Common myeloid progenitor, CD34-positive (primary cell): ENCODE data around the gene FATE1.

Experiments
- CTCF ChIA-PET: fragments of 350-600 bp; sonication (Branson Sonifier 250); formaldehyde crosslinking; loops from one replicate; lab custom pipeline; 2021; ENCODE audit warnings: antibody characterized with exemption; lab: Charles Lee
- POLR2A ChIA-PET: fragments of 350-600 bp; sonication (Branson Sonifier 250); formaldehyde crosslinking; loops from one replicate; lab custom pipeline; 2021; ENCODE audit warnings: antibody characterized with exemption; lab: Charles Lee
- DNase-seq, 3 donors: peaks; one replicate each; pipeline versions ENCODE4 v3.0.0 to v3.0.0-alpha.2; 2013
- H3K27ac ChIP-seq, 2 experiments: 1 replicate in 1 of 2; 2 replicates in 1 of 2; pipeline ENCODE4 v1.7.0; 2013; ENCODE audit warnings: inconsistent platforms in 2 of 2, low read length in 2 of 2, mild to moderate bottlenecking in 2 of 2, low read depth in 1 of 2, moderate library complexity in 1 of 2; ENCODE audit not compliant: severe bottlenecking in 2 of 2, insufficient read depth in 1 of 2, poor library complexity in 1 of 2
- H3K27me3 ChIP-seq, 5 experiments: replicated peaks in 2 of 5; 1 replicate in 3 of 5; 2 replicates in 2 of 5; pipeline versions ENCODE4 v1.6.1 to v1.7.0; 2013; ENCODE audit warnings: low read length in 4 of 5, mild to moderate bottlenecking in 2 of 5, moderate library complexity in 2 of 5, inconsistent platforms in 1 of 5; ENCODE audit not compliant: insufficient read depth in 5 of 5, control insufficient read depth in 4 of 5
- H3K36me3 ChIP-seq, 4 experiments: 1 replicate in 2 of 4; 2 replicates in 2 of 4; pipeline versions ENCODE4 v1.6.1 to v1.7.0; 2013; ENCODE audit warnings: low read length in 3 of 4, control low read depth in 1 of 4, mild to moderate bottlenecking in 1 of 4; ENCODE audit not compliant: control insufficient read depth in 4 of 4, insufficient read depth in 4 of 4
- H3K4me1 ChIP-seq, 4 experiments: 1 replicate in 3 of 4; 2 replicates in 1 of 4; pipeline versions ENCODE4 v1.6.1 to v1.7.1; 2013; ENCODE audit warnings: low read length in 3 of 4, mild to moderate bottlenecking in 3 of 4, control low read depth in 1 of 4, inconsistent platforms in 1 of 4, moderate library complexity in 1 of 4; ENCODE audit not compliant: control insufficient read depth in 4 of 4, insufficient read depth in 4 of 4; ENCODE audit errors: control extremely low read depth in 1 of 4
- H3K4me3 ChIP-seq, 7 experiments: 1 replicate in 4 of 7; 2 replicates in 3 of 7; pipeline versions ENCODE4 v1.5.1 to v1.7.0; 2013; ENCODE audit warnings: mild to moderate bottlenecking in 7 of 7, low read length in 6 of 7, moderate library complexity in 6 of 7, inconsistent platforms in 2 of 7, low read depth in 2 of 7, control low read depth in 1 of 7; ENCODE audit not compliant: insufficient read depth in 4 of 7, control insufficient read depth in 1 of 7; ENCODE audit errors: extremely low read depth in 1 of 7
- H3K9me3 ChIP-seq, 5 experiments: 1 replicate in 4 of 5; 2 replicates in 1 of 5; pipeline versions ENCODE4 v1.6.1 to v1.7.1; 2013; ENCODE audit warnings: low read length in 4 of 5, mild to moderate bottlenecking in 2 of 5, inconsistent platforms in 1 of 5, low read depth in 1 of 5, moderate library complexity in 1 of 5; ENCODE audit not compliant: control insufficient read depth in 4 of 5, insufficient read depth in 2 of 5; ENCODE audit errors: control extremely low read depth in 1 of 5
- WGBS: methylation state at CpG from one replicate; pipeline ENCODE4 v1.1.5; 2013; ENCODE audit not compliant: insufficient coverage; 5-methylcytosine and 5-hydroxymethylcytosine counted together

The FATE1 gene

GRCh38 chrX:151698485-151698884 is 17.4 kb upstream of the FATE1 start:
- H3K4me1 ChIP-seq, result peaks cover 0 to 6% (median 0%) of the 10 kb centered on the region in 4 experiments
- H3K9me3 ChIP-seq, result peaks cover 0 to 6% (median 0%) of the 10 kb centered on the region in 5 experiments
- DNase-seq, result no peak
- H3K4me3 ChIP-seq, result no peak overlapping the region
- ChIA-PET POLR2A (no interaction called here), CTCF (no interaction called here)
- peaks cover 2 to 41% (median 11%) of the 10 kb centered on the region in 5 experiments for H3K27me3 ChIP-seq
- H3K36me3 ChIP-seq, result no peaks in the 10 kb centered on the region
- 83% methylated on average over 6 of the region's 6 CpGs for WGBS
- H3K27ac ChIP-seq, result no peak overlapping the region

GRCh38 chrX:151699746-151700145 is 16.1 kb upstream of the FATE1 start:
- WGBS, result 94% methylated on average over 8 of the region's 9 CpGs
- ChIA-PET POLR2A (no interaction called here), CTCF (no interaction called here)
- Histone ChIP-seq H3K4me3 (no peak overlapping the region), H3K9me3 (peaks cover 0 to 6% (median 0%) of the 10 kb centered on the region in 5 experiments), H3K4me1 (peaks cover 0 to 6% (median 0%) of the 10 kb centered on the region in 4 experiments), H3K27me3 (peaks cover 2 to 35% (median 10%) of the 10 kb centered on the region in 5 experiments), H3K27ac (no peak overlapping the region), H3K36me3 (no peaks in the 10 kb centered on the region)
- DNase-seq, result no peak

- 93% methylated on average over 9 of the region's 16 CpGs for WGBS
- H3K4me3 ChIP-seq, result no peak overlapping the region
- no peak for DNase-seq
- H3K36me3 ChIP-seq, result no peaks in the 10 kb centered on the region
- peaks cover 0 to 2% (median 0%) of the 10 kb centered on the region in 4 experiments for H3K4me1 ChIP-seq
- H3K9me3 ChIP-seq, result peaks cover 0 to 3% (median 0%) of the 10 kb centered on the region in 5 experiments
- no peak overlapping the region for H3K27ac ChIP-seq
- peaks cover 1 to 30% (median 10%) of the 10 kb centered on the region in 5 experiments for H3K27me3 ChIP-seq
- ChIA-PET POLR2A (no interaction called here), CTCF (no interaction called here)
Observed at GRCh38 chrX:151700581-151700980, 15.3 kb upstream of the FATE1 start.

GRCh38 chrX:151701071-151701470 is 14.8 kb upstream of the FATE1 start:
- DNase-seq, result no peak
- Histone ChIP-seq H3K27me3 (peaks cover 0 to 25% (median 10%) of the 10 kb centered on the region in 5 experiments), H3K4me3 (no peak overlapping the region), H3K9me3 (peaks cover 0 to 3% (median 0%) of the 10 kb centered on the region in 5 experiments), H3K4me1 (no peaks in the 10 kb centered on the region), H3K36me3 (no peaks in the 10 kb centered on the region), H3K27ac (no peak overlapping the region)
- POLR2A ChIA-PET, result no interaction called here
- CTCF ChIA-PET, result no interaction called here
- 100% methylated on average over 1 of the region's 4 CpGs for WGBS

GRCh38 chrX:151701531-151701930 is 14.3 kb upstream of the FATE1 start:
- POLR2A ChIA-PET, result no interaction called here

GRCh38 chrX:151702026-151702714 is 13.7 kb upstream of the FATE1 start:
- Histone ChIP-seq H3K4me1 (no peaks in the 10 kb centered on the region), H3K27me3 (peaks cover 0 to 16% (median 3%) of the 10 kb centered on the region in 5 experiments), H3K27ac (no peak overlapping the region), H3K9me3 (peaks cover 0 to 3% (median 0%) of the 10 kb centered on the region in 5 experiments), H3K36me3 (no peaks in the 10 kb centered on the region), H3K4me3 (no peak overlapping the region)
- ChIA-PET POLR2A (no interaction called here), CTCF (no interaction called here)
- WGBS, result 77% methylated on average over 4 of the region's 9 CpGs
- DNase-seq, result no peak

More at GRCh38 chrX:151701531-151701930, 14.3 kb upstream of the FATE1 start:
- 74% methylated on average over 5 of the region's 7 CpGs for WGBS
- Histone ChIP-seq H3K27me3 (peaks cover 0 to 20% (median 6%) of the 10 kb centered on the region in 5 experiments), H3K36me3 (no peaks in the 10 kb centered on the region), H3K27ac (no peak overlapping the region), H3K9me3 (peaks cover 0 to 3% (median 0%) of the 10 kb centered on the region in 5 experiments), H3K4me3 (no peak overlapping the region), H3K4me1 (no peaks in the 10 kb centered on the region)
- CTCF ChIA-PET, result no interaction called here
- no peak for DNase-seq

- peaks cover 0 to 2% (median 0%) of the 10 kb centered on the region in 5 experiments for H3K9me3 ChIP-seq
- whole genome bisulfite sequencing, result 57% methylated on average over 7 of the region's 7 CpGs
- peaks cover 0 to 13% (median 0%) of the 10 kb centered on the region in 5 experiments for H3K27me3 ChIP-seq
- no peak overlapping the region for H3K27ac ChIP-seq
- CTCF ChIA-PET, result no interaction called here
- DNase-seq, result no peak
- POLR2A ChIA-PET, result no interaction called here
- H3K4me1 ChIP-seq, result no peaks in the 10 kb centered on the region
- H3K4me3 ChIP-seq, result no peak overlapping the region
- H3K36me3 ChIP-seq, result no peaks in the 10 kb centered on the region
Observed at GRCh38 chrX:151702741-151703340, 13.0 kb upstream of the FATE1 start.
